IMR-90 (cell line): ENCODE results near the gene LCK. TPM values are rescaled to one million over a fixed set of nuclear protein-coding genes. Genes with fewer than 3 reads are reported as not detected.
"Not testable (repeated sequence)": the region's sequence is repeated elsewhere in the genome, so short reads cannot be mapped to it uniquely, and the experiment has no call there.

Experiments
- ATAC-seq: fragments of 200-7000 bp; cut with Tn5 transposase; 2 replicates; pipeline ENCODE4 v1.9.1; 2020; ENCODE audit warnings: low read depth, mild to moderate bottlenecking, moderate library complexity
- BruUV-seq: library from RNA; stranded (reverse); fragments of 400-500 nt; replicated peaks from 2 replicates; lab custom pipeline; 2021; lab: Mats Ljungman, UMichigan
- CTCF ChIA-PET: fragments of 300-600 bp; formaldehyde crosslinking; extraction: SDS; loops from one replicate; lab custom pipeline; 2021; ENCODE audit warnings: antibody characterized with exemption; lab: Yijun Ruan, JAX
- POLR2A ChIA-PET: fragments of 300-600 bp; sonication (Branson Sonifier 250); formaldehyde crosslinking; loops from one replicate; lab custom pipeline; 2022; ENCODE audit warnings: antibody characterized with exemption; ENCODE audit not compliant: unreplicated experiment; lab: Charles Lee
- DNase-seq: peaks from one replicate; pipeline ENCODE4 v3.0.0; 2013
- H2AFZ ChIP-seq: replicated peaks from 2 replicates; pipeline ENCODE3; 2013; ENCODE audit warnings: low read length, mild to moderate bottlenecking; ENCODE audit not compliant: poor library complexity
- H2AK5ac ChIP-seq: 2 replicates; pipeline ENCODE4 v1.6.1; 2013; ENCODE audit warnings: low read depth, low read length, inconsistent platforms
- H2AK9ac ChIP-seq: replicated peaks from 2 replicates; pipeline ENCODE3; 2013; ENCODE audit warnings: mild to moderate bottlenecking, low read depth, low read length, moderate library complexity; ENCODE audit not compliant: poor library complexity
- H2BK120ac ChIP-seq: 2 replicates; pipeline ENCODE4 v1.6.1; 2013; ENCODE audit warnings: low read depth, low read length, inconsistent platforms
- H2BK15ac ChIP-seq: 3 replicates; pipeline ENCODE4 v1.6.1; 2013; ENCODE audit warnings: low read depth, low read length, inconsistent platforms
- H2BK20ac ChIP-seq: 2 replicates; pipeline ENCODE4 v1.6.1; 2013; ENCODE audit warnings: low read depth, mild to moderate bottlenecking, inconsistent platforms, low read length, moderate library complexity
- H2BK5ac ChIP-seq: 2 replicates; pipeline ENCODE4 v1.6.1; 2013; ENCODE audit warnings: mild to moderate bottlenecking, low read depth, low read length, inconsistent platforms; ENCODE audit not compliant: poor library complexity, severe bottlenecking
- H3K14ac ChIP-seq: replicated peaks from 2 replicates; pipeline ENCODE4 v1.6.1; 2013; ENCODE audit warnings: low read depth, low read length, inconsistent platforms
- H3K18ac ChIP-seq: 2 replicates; pipeline ENCODE4 v1.6.1; 2013; ENCODE audit warnings: low read depth, low read length, control low read depth
- H3K23ac ChIP-seq: 2 replicates; pipeline ENCODE4 v1.6.1; 2013; ENCODE audit warnings: low read depth, low read length, inconsistent platforms
- H3K27ac ChIP-seq: 2 replicates; pipeline ENCODE4 v1.5.1; 2013; ENCODE audit warnings: mild to moderate bottlenecking, control low read depth, low read length; ENCODE audit not compliant: insufficient read depth
- H3K27me3 ChIP-seq: 2 replicates; pipeline ENCODE4 v1.6.1; 2013; ENCODE audit warnings: low read length; ENCODE audit not compliant: control insufficient read depth, insufficient read depth
- H3K36me3 ChIP-seq: 2 replicates; pipeline ENCODE4 v1.6.1; 2013; ENCODE audit warnings: low read length, mixed read lengths; ENCODE audit not compliant: control insufficient read depth, insufficient read depth
- H3K4ac ChIP-seq: 2 replicates; pipeline ENCODE4 v1.6.1; 2013; ENCODE audit warnings: low read depth, low read length, inconsistent platforms
- H3K4me1 ChIP-seq: 2 replicates; pipeline ENCODE4 v1.6.1; 2013; ENCODE audit warnings: low read length, mixed read lengths; ENCODE audit not compliant: control insufficient read depth, insufficient read depth
- H3K4me2 ChIP-seq: 2 replicates; pipeline ENCODE4 v1.6.1; 2013; ENCODE audit warnings: low read depth, mild to moderate bottlenecking, control low read depth, low read length, moderate library complexity
- H3K4me3 ChIP-seq: 2 replicates; pipeline ENCODE4 v1.5.1; 2013; ENCODE audit warnings: low read depth, mild to moderate bottlenecking, control low read depth, low read length, moderate library complexity; ENCODE audit not compliant: insufficient read depth
- H3K56ac ChIP-seq: 2 replicates; pipeline ENCODE4 v1.6.1; 2013; ENCODE audit warnings: low read length, inconsistent platforms; ENCODE audit not compliant: insufficient read depth; ENCODE audit errors: extremely low read depth
- H3K79me1 ChIP-seq, 2 experiments: 2 replicates each; pipeline ENCODE4 v1.6.1; 2013; ENCODE audit warnings: low read length in 2 of 2, inconsistent platforms in 1 of 2, low read depth in 1 of 2
- H3K9ac ChIP-seq: 2 replicates; pipeline ENCODE4 v1.6.1; 2013; ENCODE audit warnings: low read depth, low read length, control low read depth
- H3K9me1 ChIP-seq: 2 replicates; pipeline ENCODE4 v1.6.1; 2013; ENCODE audit warnings: low read length, inconsistent platforms; ENCODE audit not compliant: insufficient read depth
- H3K9me3 ChIP-seq: 2 replicates; pipeline ENCODE4 v1.6.1; 2013; ENCODE audit warnings: low read length; ENCODE audit not compliant: control insufficient read depth, insufficient read depth
- H4K20me1 ChIP-seq: 2 replicates; pipeline ENCODE4 v1.6.1; 2013; ENCODE audit warnings: low read length, inconsistent platforms; ENCODE audit not compliant: insufficient read depth
- H4K5ac ChIP-seq: 2 replicates; pipeline ENCODE4 v1.6.1; 2013; ENCODE audit warnings: mild to moderate bottlenecking, low read depth, low read length, control low read depth
- H4K8ac ChIP-seq, 2 experiments: 2 replicates each; pipeline ENCODE4 v1.6.1; 2013; ENCODE audit warnings: low read depth in 2 of 2, low read length in 2 of 2, control low read depth in 1 of 2, inconsistent platforms in 1 of 2
- H4K91ac ChIP-seq: 2 replicates; pipeline ENCODE4 v1.6.1; 2013; ENCODE audit warnings: low read depth, low read length, inconsistent platforms; ENCODE audit not compliant: insufficient read depth
- WGBS, 2 experiments: methylation state at CpG; one replicate each; pipeline versions ENCODE4 v1.1.5 to v1.1.7; 2013; ENCODE audit warnings: missing lambda C conversion rate in 2 of 2; ENCODE audit not compliant: insufficient read length in 1 of 2; ENCODE audit errors: extremely low coverage in 2 of 2; 5-methylcytosine and 5-hydroxymethylcytosine counted together
- dilution Hi-C: fragments of 300-500 bp; cut with HindIII; formaldehyde crosslinking; loops from one replicate; pipeline ENCODE4 v1.14.3; 2018; ENCODE audit warnings: low sequenced_read_pairs; ENCODE audit not compliant: unreplicated experiment
- in situ Hi-C: fragments of 300-500 bp; cut with MboI; formaldehyde crosslinking; loops from 3 replicates; pipeline ENCODE4 v1.14.3; 2019; ENCODE audit warnings: low sequenced_read_pairs, inconsistent platforms, mixed read lengths
- intact Hi-C: fragments of 100-400 bp; cut with micrococcal nuclease; formaldehyde crosslinking; loops from 2 replicates; pipeline ENCODE4 v1.10.0; 2022
- polyA plus RNA-seq, 3 experiments: library from polyadenylated mRNA; depleted of rRNA; stranded (reverse); fragments of >200 nt; gene quantifications; 2 replicates each; pipeline ENCODE4 v1.2.3, GENCODE V29; 2012; ENCODE audit warnings: low replicate concordance in 1 of 3
- total RNA-seq: library from RNA; depleted of rRNA; stranded (reverse); fragments of >200 nt; gene quantifications from 2 replicates; pipeline ENCODE4 v1.2.3, GENCODE V29; 2012

The LCK gene
- total and polyA plus RNA-seq, 2 of the 4 experiments (the other 2 are of a cell fraction) = not detected

DNA sequence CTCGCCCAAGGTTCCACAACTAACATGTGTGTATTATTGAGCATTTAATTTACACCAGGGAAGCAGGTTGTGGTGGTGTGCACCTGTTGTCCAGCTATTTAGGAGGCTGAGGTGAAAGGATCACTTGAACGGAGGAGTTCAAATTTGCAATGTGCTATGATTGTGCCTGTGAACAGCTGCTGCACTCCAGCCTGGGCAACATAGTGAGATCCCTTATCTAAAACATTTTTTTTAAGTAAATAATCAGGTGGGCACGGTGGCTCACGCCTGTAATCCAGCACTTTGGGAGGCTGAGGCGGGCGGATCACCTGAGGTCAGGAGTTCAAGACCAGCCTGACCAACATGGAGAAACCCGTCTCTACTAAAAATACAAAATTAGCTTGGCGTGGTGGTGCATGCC, 33.7 kb downstream of the LCK start:
- H2AK5ac ChIP-seq, H3K27ac ChIP-seq, H3K36me3 ChIP-seq, BruUV-seq, H2BK15ac ChIP-seq, H3K9me1 ChIP-seq, dilution Hi-C loops, CTCF ChIA-PET, H2BK5ac ChIP-seq, H3K4me1 ChIP-seq, H3K27me3 ChIP-seq, H3K4me3 ChIP-seq, H3K56ac ChIP-seq, H2AFZ ChIP-seq, H4K20me1 ChIP-seq, H2AK9ac ChIP-seq, in situ Hi-C loops, H3K23ac ChIP-seq, DNase-seq, H3K4ac ChIP-seq, H4K8ac ChIP-seq, H3K9ac ChIP-seq, H4K5ac ChIP-seq, intact Hi-C loops, ATAC-seq, POLR2A ChIA-PET, H2BK120ac ChIP-seq, H3K4me2 ChIP-seq, H4K91ac ChIP-seq, H2BK20ac ChIP-seq, H3K18ac ChIP-seq, H3K79me1 ChIP-seq, H3K9me3 ChIP-seq, H3K14ac ChIP-seq: not testable (repeated sequence)
- WGBS, 2 experiments = no CpG with 5 or more reads among the region's 8 CpGs
